PC-9 (cell line): Measurements from ENCODE around the gene ETFA.

Experiments
- EZH2 ChIP-seq: fragments of 200-600 bp; sonication (generic); IDR thresholded peaks from 2 replicates; pipeline ENCODE4 v1.8.0; 2017; ENCODE audit warnings: antibody characterized with exemption, low read depth
- TF ChIP-seq, protein P1 (sequence below): fragments of 200-600 bp; sonication (generic); conservative IDR thresholded peaks from 2 replicates; pipeline ENCODE4 v1.6.1; 2017; ENCODE audit warnings: mixed run types, antibody characterized with exemption, mild to moderate bottlenecking, moderate library complexity

GRCh38 chr15:76252249-76252648 is 59.0 kb downstream of the ETFA start:
- TF ChIP-seq, protein P1, sequence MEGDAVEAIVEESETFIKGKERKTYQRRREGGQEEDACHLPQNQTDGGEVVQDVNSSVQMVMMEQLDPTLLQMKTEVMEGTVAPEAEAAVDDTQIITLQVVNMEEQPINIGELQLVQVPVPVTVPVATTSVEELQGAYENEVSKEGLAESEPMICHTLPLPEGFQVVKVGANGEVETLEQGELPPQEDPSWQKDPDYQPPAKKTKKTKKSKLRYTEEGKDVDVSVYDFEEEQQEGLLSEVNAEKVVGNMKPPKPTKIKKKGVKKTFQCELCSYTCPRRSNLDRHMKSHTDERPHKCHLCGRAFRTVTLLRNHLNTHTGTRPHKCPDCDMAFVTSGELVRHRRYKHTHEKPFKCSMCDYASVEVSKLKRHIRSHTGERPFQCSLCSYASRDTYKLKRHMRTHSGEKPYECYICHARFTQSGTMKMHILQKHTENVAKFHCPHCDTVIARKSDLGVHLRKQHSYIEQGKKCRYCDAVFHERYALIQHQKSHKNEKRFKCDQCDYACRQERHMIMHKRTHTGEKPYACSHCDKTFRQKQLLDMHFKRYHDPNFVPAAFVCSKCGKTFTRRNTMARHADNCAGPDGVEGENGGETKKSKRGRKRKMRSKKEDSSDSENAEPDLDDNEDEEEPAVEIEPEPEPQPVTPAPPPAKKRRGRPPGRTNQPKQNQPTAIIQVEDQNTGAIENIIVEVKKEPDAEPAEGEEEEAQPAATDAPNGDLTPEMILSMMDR, result no peak
- no peak for TF ChIP-seq EZH2
